SH-SY5Y (cell line): ENCODE measurements around the gene DOK7.

Experiments
- GATA2 ChIP-seq: IDR thresholded peaks from 2 replicates; pipeline ENCODE4 v1.6.1; 2011; ENCODE audit warnings: mild to moderate bottlenecking, low read depth, low read length
- GATA3 ChIP-seq: IDR thresholded peaks from 2 replicates; pipeline ENCODE4 v1.6.1; 2011; ENCODE audit warnings: low read depth, mild to moderate bottlenecking, low read length, moderate library complexity

GRCh38 chr4:3437998-3438846, 24.9 kb upstream of the DOK7 start:
- no peak for TF ChIP-seq GATA2
- TF ChIP-seq GATA3 = no peak
